ENCODE results near the gene NRF1. TPM values are rescaled to one million over a fixed set of nuclear protein-coding genes. Genes with fewer than 3 reads are reported as not detected.
A peak's percentile ranks its signal among the peaks of the same experiment; 100 is the strongest.

The NRF1 gene
- total RNA-seq, 1 donor from 2014 or later, result 19.3 TPM

DNA sequence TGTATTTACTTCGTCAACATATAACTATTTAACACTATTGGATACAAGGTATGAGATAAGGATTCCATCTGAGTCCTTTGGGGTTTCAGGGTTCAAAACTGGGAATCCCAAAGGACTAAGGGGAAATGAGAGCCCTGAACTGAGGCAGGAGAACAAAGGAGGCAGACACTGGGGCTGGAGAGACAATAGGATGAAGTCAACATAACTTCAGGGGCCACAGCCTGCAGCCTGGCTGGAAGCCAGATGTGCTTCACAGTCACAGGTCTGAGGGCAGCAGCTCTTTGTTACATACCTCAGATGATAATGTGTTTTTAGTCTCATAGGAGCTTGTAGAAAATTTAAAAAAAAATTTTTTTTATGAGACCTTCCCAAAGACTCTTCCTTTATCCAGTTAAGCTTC, 73.3 kb downstream of the NRF1 start:
- Histone ChIP-seq H3K9me3 (no peaks in the 10 kb centered on the region), H3K27ac (no peak overlapping the region), H3K27me3 (no peaks in the 10 kb centered on the region), H3K4me1 (no peaks in the 10 kb centered on the region), H3K4me3 (no peak overlapping the region), H3K36me3 (no peaks in the 10 kb centered on the region)
- ATAC-seq (no peak), DNase-seq (no peak)
- intact Hi-C loops (cut with DNase I), result no loop called here
- TF ChIP-seq, protein P1, sequence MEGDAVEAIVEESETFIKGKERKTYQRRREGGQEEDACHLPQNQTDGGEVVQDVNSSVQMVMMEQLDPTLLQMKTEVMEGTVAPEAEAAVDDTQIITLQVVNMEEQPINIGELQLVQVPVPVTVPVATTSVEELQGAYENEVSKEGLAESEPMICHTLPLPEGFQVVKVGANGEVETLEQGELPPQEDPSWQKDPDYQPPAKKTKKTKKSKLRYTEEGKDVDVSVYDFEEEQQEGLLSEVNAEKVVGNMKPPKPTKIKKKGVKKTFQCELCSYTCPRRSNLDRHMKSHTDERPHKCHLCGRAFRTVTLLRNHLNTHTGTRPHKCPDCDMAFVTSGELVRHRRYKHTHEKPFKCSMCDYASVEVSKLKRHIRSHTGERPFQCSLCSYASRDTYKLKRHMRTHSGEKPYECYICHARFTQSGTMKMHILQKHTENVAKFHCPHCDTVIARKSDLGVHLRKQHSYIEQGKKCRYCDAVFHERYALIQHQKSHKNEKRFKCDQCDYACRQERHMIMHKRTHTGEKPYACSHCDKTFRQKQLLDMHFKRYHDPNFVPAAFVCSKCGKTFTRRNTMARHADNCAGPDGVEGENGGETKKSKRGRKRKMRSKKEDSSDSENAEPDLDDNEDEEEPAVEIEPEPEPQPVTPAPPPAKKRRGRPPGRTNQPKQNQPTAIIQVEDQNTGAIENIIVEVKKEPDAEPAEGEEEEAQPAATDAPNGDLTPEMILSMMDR (IDR thresholded peaks at IDR 0.05), result no peak

DNA sequence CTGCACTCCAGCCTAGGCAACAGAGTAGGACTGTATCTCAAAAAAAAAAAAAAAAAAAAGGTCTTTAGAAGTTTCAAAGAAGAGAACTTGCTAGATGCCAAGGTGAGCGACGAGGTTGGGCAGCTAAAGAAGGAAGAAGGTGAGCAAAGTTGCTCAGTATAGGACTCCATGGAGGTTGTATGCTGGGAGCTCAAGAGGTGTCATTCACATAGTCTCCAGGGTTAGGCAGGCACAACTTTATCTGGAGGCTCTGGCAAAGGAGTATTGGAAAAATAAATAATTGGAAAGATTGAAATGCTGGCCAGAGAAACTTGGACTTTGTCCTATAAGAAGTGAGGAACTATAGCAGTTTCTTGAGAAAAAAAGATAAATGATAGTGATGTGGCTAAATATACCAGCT, 74.5 kb downstream of the NRF1 start:
- DNase-seq, result no peak
- Histone ChIP-seq H3K4me3 (no peak overlapping the region), H3K27me3 (no peaks in the 10 kb centered on the region), H3K9me3 (no peaks in the 10 kb centered on the region), H3K36me3 (peaks cover 11% of the 10 kb centered on the region), H3K4me1 (no peaks in the 10 kb centered on the region), H3K27ac (no peak overlapping the region)
- TF ChIP-seq, protein P1 (IDR thresholded peaks at IDR 0.05), result no peak
- intact Hi-C loops (cut with DNase I), result no loop called here
- no peak for ATAC-seq

DNA sequence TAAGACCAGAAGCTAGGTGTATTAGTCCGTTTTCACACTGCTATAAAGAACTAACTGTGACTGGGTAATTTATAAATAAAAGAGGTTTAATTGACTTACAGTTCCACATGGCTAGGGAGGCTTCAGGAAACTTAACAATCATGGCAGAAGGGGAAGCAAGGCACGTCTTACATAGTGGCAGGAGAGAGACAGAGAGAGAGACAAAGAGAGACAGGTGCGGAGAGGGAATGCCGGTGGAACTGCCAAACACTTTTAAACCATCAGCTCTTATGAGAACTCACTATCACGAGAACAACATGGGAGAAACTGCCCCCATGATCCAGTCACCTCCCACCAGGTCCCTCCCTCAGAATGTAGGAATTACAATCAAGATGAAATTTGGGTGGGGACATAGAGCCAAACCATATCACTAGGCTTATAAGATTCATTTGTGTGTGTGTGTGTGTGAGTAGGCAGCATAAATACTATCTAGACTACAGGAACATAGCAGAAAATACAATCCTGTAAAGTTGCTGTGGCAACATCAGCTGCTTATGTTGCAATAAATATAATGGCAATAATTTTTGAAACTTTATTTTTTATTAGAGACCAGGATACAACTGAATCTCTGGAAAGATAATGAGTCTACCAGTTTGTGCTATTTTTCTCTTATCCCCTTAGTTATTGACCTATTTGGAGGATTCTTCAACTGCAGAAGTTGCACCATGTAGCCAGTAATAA, 77.1 kb downstream of the NRF1 start:
- no peaks in the 10 kb centered on the region for H3K27me3 ChIP-seq
- peaks cover 37% of the 10 kb centered on the region for H3K36me3 ChIP-seq
- TF ChIP-seq, protein P1 (IDR thresholded peaks at IDR 0.05), result no peak
- H3K27ac ChIP-seq, result no peak overlapping the region
- intact Hi-C loops (cut with DNase I), result no loop called here
- no peaks in the 10 kb centered on the region for H3K4me1 ChIP-seq
- H3K4me3 ChIP-seq, result no peak overlapping the region
- no peaks in the 10 kb centered on the region for H3K9me3 ChIP-seq
- no peak for ATAC-seq
- DNase-seq, result no peak

DNA sequence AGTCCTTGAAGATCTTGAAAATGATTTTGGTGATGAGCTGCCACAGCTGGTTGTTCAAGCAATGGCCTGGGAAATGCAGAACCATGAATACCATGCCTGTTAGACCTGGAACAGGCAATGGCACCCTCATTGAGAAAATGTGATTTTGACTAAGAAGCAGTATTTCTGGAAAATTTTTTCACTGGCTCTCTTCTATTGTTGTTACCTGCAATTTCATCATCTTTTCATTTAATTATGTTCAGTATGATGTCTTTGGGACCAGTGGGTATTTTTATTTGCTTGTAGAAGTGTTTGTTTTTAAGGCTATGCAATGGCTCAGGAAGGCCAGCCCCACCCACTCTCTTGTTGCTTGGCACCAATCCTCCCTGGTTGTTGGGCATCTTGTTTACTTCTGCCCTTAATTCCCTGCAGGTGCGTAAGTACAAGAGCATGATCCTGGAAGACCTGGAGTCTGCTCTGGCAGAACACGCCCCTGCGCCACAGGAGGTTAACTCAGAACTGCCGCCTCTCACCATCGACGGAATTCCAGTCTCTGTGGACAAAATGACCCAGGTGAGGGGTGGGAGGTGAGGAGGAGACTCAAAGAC, 78.6 kb downstream of the NRF1 start:
- Histone ChIP-seq H3K4me1 (no peaks in the 10 kb centered on the region), H3K4me3 (no peak overlapping the region), H3K36me3 (peaks cover 49% of the 10 kb centered on the region), H3K9me3 (no peaks in the 10 kb centered on the region), H3K27ac (no peak overlapping the region), H3K27me3 (no peaks in the 10 kb centered on the region)
- TF ChIP-seq, protein P1 (IDR thresholded peaks at IDR 0.05), result no peak
- DNase-seq (no peak), ATAC-seq (peak; percentile 67)
- intact Hi-C loops (cut with DNase I), result no loop called here

DNA sequence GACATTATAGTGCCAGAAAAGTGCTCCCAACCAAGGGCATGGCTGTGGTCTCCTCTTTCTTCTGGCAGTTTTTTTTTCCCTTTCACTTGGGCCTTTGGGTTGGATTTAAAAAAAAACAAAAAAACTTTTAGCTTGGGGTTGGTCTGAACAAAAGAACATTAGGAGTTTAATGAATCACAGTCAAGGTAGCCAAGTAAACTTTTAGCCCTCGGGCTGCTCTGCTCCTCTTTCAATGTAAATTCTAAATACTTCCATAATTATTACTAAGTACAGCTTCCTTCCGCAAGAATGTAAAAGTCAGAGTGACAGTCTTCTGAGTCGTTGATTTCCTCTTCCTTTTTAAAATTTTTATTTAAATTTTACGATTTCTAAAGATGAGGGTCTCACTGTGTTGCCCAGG, 79.2 kb downstream of the NRF1 start:
- peaks cover 51% of the 10 kb centered on the region for H3K36me3 ChIP-seq
- TF ChIP-seq, protein P1 (IDR thresholded peaks at IDR 0.05), result no peak
- intact Hi-C loops (cut with DNase I), result no loop called here
- no peak overlapping the region for H3K4me3 ChIP-seq
- no peak for ATAC-seq
- H3K4me1 ChIP-seq, result no peaks in the 10 kb centered on the region
- H3K9me3 ChIP-seq, result no peaks in the 10 kb centered on the region
- DNase-seq, result no peak
- H3K27me3 ChIP-seq, result no peaks in the 10 kb centered on the region
- no peak overlapping the region for H3K27ac ChIP-seq
